CD4-positive, alpha-beta T cell (primary cell): ENCODE results near the gene SMIM44. TPM values are rescaled to one million over a fixed set of nuclear protein-coding genes. Genes with fewer than 3 reads are reported as not detected.

Source experiments
- ATAC-seq: fragments of 200-7000 bp; cut with Tn5 transposase; one replicate; pipeline ENCODE4 v1.10.0; 2022; ENCODE audit warnings: mild to moderate bottlenecking; ENCODE audit not compliant: poor library complexity
- CTCF ChIA-PET: fragments of 350-600 bp; sonication (Branson Sonifier 250); formaldehyde crosslinking; loops from one replicate; lab custom pipeline; 2021; ENCODE audit warnings: antibody characterized with exemption, inconsistent platforms; lab: Charles Lee
- POLR2A ChIA-PET: fragments of 350-600 bp; sonication (Branson Sonifier 250); formaldehyde crosslinking; loops from one replicate; lab custom pipeline; 2021; ENCODE audit warnings: antibody characterized with exemption, inconsistent platforms; lab: Charles Lee
- DNase-seq, 14 experiments: peaks; one replicate each; pipeline ENCODE4 v3.0.0-alpha.2; 2013 to 2020; ENCODE audit warnings: mixed read lengths in 2 of 14
- H3K27ac ChIP-seq, 2 donors: one replicate each; pipeline versions ENCODE4 v1.5.1 to v1.7.0; 2013; ENCODE audit warnings: low read length in 2 of 2, low read depth in 1 of 2, mild to moderate bottlenecking in 1 of 2
- H3K27me3 ChIP-seq, 2 experiments: 1 replicate in 1 of 2; 2 replicates in 1 of 2; pipeline versions ENCODE4 v1.6.1 to v1.7.0; 2013; ENCODE audit warnings: low read length in 2 of 2, control low read depth in 1 of 2, mild to moderate bottlenecking in 1 of 2, moderate library complexity in 1 of 2; ENCODE audit not compliant: insufficient read depth in 2 of 2, control insufficient read depth in 1 of 2
- H3K36me3 ChIP-seq: one replicate; pipeline ENCODE4 v1.6.1; 2013; ENCODE audit warnings: low read length, control low read depth; ENCODE audit not compliant: insufficient read depth
- H3K4me1 ChIP-seq: one replicate; pipeline ENCODE4 v1.6.1; 2013; ENCODE audit warnings: low read length, control low read depth; ENCODE audit not compliant: insufficient read depth
- H3K4me3 ChIP-seq: one replicate; pipeline ENCODE4 v1.5.1; 2013; ENCODE audit warnings: mild to moderate bottlenecking, low read length, moderate library complexity
- H3K9me3 ChIP-seq, 2 experiments: 1 replicate in 1 of 2; 2 replicates in 1 of 2; pipeline versions ENCODE4 v1.6.1 to v1.7.0; 2013; ENCODE audit warnings: low read length in 2 of 2, mild to moderate bottlenecking in 2 of 2, control low read depth in 1 of 2, moderate library complexity in 1 of 2; ENCODE audit not compliant: control insufficient read depth in 1 of 2, insufficient read depth in 1 of 2
- H3K27ac Mint-ChIP-seq: one replicate; pipeline ENCODE4 v1.8.0; 2020; ENCODE audit warnings: mixed read lengths
- H3K27me3 Mint-ChIP-seq: one replicate; pipeline ENCODE4 v1.8.0; 2021; ENCODE audit warnings: mixed read lengths
- H3K36me3 Mint-ChIP-seq: one replicate; pipeline ENCODE4 v1.8.0; 2021; ENCODE audit warnings: low read depth, mixed read lengths
- H3K4me1 Mint-ChIP-seq: one replicate; pipeline ENCODE4 v1.8.0; 2021; ENCODE audit warnings: low read depth, mixed read lengths
- H3K4me3 Mint-ChIP-seq: one replicate; pipeline ENCODE4 v1.8.0; 2020; ENCODE audit warnings: mild to moderate bottlenecking, mixed read lengths
- H3K9me3 Mint-ChIP-seq: one replicate; pipeline ENCODE4 v1.8.0; 2020; ENCODE audit warnings: mixed read lengths
- CTCF ChIP-seq: fragments of 200-600 bp; IDR thresholded peaks from one replicate; pipeline ENCODE4 v1.8.0; 2022; ENCODE audit warnings: antibody characterized with exemption, mild to moderate bottlenecking
- intact Hi-C, 2 experiments: fragments of 100-400 bp; cut with DNase I in 1 of 2; cut with micrococcal nuclease in 1 of 2; formaldehyde crosslinking; loops; one replicate each; pipeline versions ENCODE4 v1.15.1 to v1.9.0; 2023 to 2025; cut with DNase I, micrococcal nuclease
- total RNA-seq, 174 experiments: library from RNA in 2 of 174; stranded (reverse) in 2 of 174; gene quantifications; one replicate each; pipeline ENCODE4 v1.2.3 and lab custom pipeline; 2021 to 2026

SMIM44 gene
- total RNA-seq, 2 experiments from 2014 or later: not detected

- POLR2A ChIA-PET: no interaction called here
- no peak for DNase-seq
Observed at GRCh38 chr19:3514930-3515329, 31.7 kb upstream of the SMIM44 start.

GRCh38 chr19:3513229-3514140, 30.2 kb upstream of the SMIM44 start:
- no peaks in the 10 kb centered on the region for H3K9me3 Mint-ChIP-seq
- ChIA-PET CTCF (no interaction called here), POLR2A (no interaction called here)
- ATAC-seq (no peak), DNase-seq (no peak)
- H3K27me3 ChIP-seq: no peaks in the 10 kb centered on the region
- H3K4me3 ChIP-seq: no peak overlapping the region
- peaks cover 55% of the 10 kb centered on the region for H3K4me1 Mint-ChIP-seq
- peaks cover 31% of the 10 kb centered on the region for H3K36me3 Mint-ChIP-seq
- H3K27ac ChIP-seq: no peak overlapping the region
- no peak for TF ChIP-seq CTCF
- no peaks in the 10 kb centered on the region for H3K27me3 Mint-ChIP-seq
- H3K4me3 Mint-ChIP-seq: no peak overlapping the region
- peaks cover 73% of the 10 kb centered on the region for H3K4me1 ChIP-seq
- no peak overlapping the region for H3K27ac Mint-ChIP-seq
- intact Hi-C loops: no loop called here
- H3K9me3 ChIP-seq: no peaks in the 10 kb centered on the region
- peaks cover 32% of the 10 kb centered on the region for H3K36me3 ChIP-seq

More at GRCh38 chr19:3514930-3515329, 31.7 kb upstream of the SMIM44 start:
- intact Hi-C loops: no loop called here
- Mint-ChIP-seq H3K27me3 (no peaks in the 10 kb centered on the region), H3K36me3 (peaks cover 19% of the 10 kb centered on the region), H3K4me1 (peaks cover 46% of the 10 kb centered on the region), H3K9me3 (no peaks in the 10 kb centered on the region), H3K4me3 (no peak overlapping the region), H3K27ac (no peak overlapping the region)
- TF ChIP-seq CTCF: no peak
- no peak for ATAC-seq
- no peaks in the 10 kb centered on the region for H3K27me3 ChIP-seq
- H3K36me3 ChIP-seq: peaks cover 32% of the 10 kb centered on the region
- no peak overlapping the region for H3K27ac ChIP-seq
- no peaks in the 10 kb centered on the region for H3K9me3 ChIP-seq
- CTCF ChIA-PET: no interaction called here
- peaks cover 66% of the 10 kb centered on the region for H3K4me1 ChIP-seq
- H3K4me3 ChIP-seq: no peak overlapping the region

- peaks cover 35% of the 10 kb centered on the region for H3K36me3 ChIP-seq
- ChIA-PET CTCF (no interaction called here), POLR2A (no interaction called here)
- Mint-ChIP-seq H3K36me3 (peaks cover 31% of the 10 kb centered on the region), H3K4me1 (peaks cover 59% of the 10 kb centered on the region), H3K9me3 (no peaks in the 10 kb centered on the region), H3K27me3 (no peaks in the 10 kb centered on the region), H3K27ac (no peak overlapping the region), H3K4me3 (no peak overlapping the region)
- DNase-seq (no peak), ATAC-seq (no peak)
- no peak overlapping the region for H3K4me3 ChIP-seq
- no peak for TF ChIP-seq CTCF
- intact Hi-C loops: no loop called here
- H3K4me1 ChIP-seq: peaks cover 76% of the 10 kb centered on the region
- H3K27ac ChIP-seq: no peak overlapping the region
- no peaks in the 10 kb centered on the region for H3K27me3 ChIP-seq
- no peaks in the 10 kb centered on the region for H3K9me3 ChIP-seq
Observed at GRCh38 chr19:3512562-3513228, 29.5 kb upstream of the SMIM44 start.
